ENCODE measurements around the gene PARP16.
A peak's percentile ranks its signal among the peaks of the same experiment; 100 is the strongest.
"Not testable (repeated sequence)": the region's sequence is repeated elsewhere in the genome, so short reads cannot be mapped to it uniquely, and the experiment has no call there.

Gene PARP16

GRCh38 chr15:65231306-65231705 is 55.4 kb downstream of the PARP16 start:
- no peak for DNase-seq

GRCh38 chr15:65226901-65227300 is 59.8 kb downstream of the PARP16 start:
- DNase-seq = not testable (repeated sequence)

- no peak for DNase-seq
Observed at GRCh38 chr15:65226221-65226620, 60.5 kb downstream of the PARP16 start.

GRCh38 chr15:65223996-65224395 is 62.7 kb downstream of the PARP16 start:
- no peak for DNase-seq

- DNase-seq = no peak
Observed at GRCh38 chr15:65222891-65223290, 63.8 kb downstream of the PARP16 start.

- DNase-seq = no peak
Observed at GRCh38 chr15:65221697-65222096, 65.0 kb downstream of the PARP16 start.

- no peak for DNase-seq
Observed at GRCh38 chr15:65219137-65219536, 67.5 kb downstream of the PARP16 start.

GRCh38 chr15:65217526-65218482 is 68.9 kb downstream of the PARP16 start:
- no peak for DNase-seq

GRCh38 chr15:65215496-65215895 is 71.2 kb downstream of the PARP16 start:
- no peak for DNase-seq

GRCh38 chr15:65214010-65214409 is 72.7 kb downstream of the PARP16 start:
- DNase-seq = no peak

GRCh38 chr15:65213241-65213640 is 73.4 kb downstream of the PARP16 start:
- DNase-seq = no peak

- peak; percentile 46 for DNase-seq
Observed at GRCh38 chr15:65212097-65212496, 74.6 kb downstream of the PARP16 start.

GRCh38 chr15:65211482-65211982 is 75.2 kb downstream of the PARP16 start:
- no peak for DNase-seq

GRCh38 chr15:65210770-65211481 is 75.8 kb downstream of the PARP16 start, which contains the start of gene CILP:
Gene CILP, minus strand, starts transcription at chr15:65211473. Its CDS starts 1,718 bp downstream, at chr15:65209755.
- no peak for DNase-seq

GRCh38 chr15:65209701-65210643 is 76.7 kb downstream of the PARP16 start:
- no peak for DNase-seq

- DNase-seq = no peak
Observed at GRCh38 chr15:65208647-65209046, 78.0 kb downstream of the PARP16 start.
